HG03095 (cell line): ENCODE results near the gene PLCL1.
"Not testable (repeated sequence)": the region's sequence is repeated elsewhere in the genome, so short reads cannot be mapped to it uniquely, and the experiment has no call there.

Experiments used
- ATAC-seq: cut with Tn5 transposase; IDR thresholded peaks from one replicate; pipeline ENCODE4 v1.9.1; 2021; ENCODE audit warnings: moderate library complexity; ENCODE audit not compliant: unreplicated experiment

Gene PLCL1

DNA sequence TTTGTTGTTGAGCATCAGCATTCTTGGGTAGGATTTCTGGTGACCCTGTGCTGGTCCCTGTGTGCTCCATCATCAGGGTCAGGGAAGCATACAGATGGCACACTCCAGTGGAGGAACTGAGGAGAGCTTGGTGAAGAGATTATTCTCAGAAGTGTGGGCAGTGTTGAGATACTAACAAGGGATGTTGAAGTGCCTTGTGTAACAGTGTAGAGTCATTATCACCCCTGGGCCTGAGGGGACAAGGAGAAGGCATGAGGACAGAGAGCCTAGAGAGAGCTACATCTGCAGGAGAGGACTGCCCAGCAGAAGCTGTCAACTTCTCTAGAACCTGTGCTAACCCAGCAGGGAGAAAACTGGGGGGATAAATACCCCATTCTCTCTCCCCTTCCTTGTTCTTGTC, 189.0 kb downstream of the PLCL1 start:
- no peak for ATAC-seq

DNA sequence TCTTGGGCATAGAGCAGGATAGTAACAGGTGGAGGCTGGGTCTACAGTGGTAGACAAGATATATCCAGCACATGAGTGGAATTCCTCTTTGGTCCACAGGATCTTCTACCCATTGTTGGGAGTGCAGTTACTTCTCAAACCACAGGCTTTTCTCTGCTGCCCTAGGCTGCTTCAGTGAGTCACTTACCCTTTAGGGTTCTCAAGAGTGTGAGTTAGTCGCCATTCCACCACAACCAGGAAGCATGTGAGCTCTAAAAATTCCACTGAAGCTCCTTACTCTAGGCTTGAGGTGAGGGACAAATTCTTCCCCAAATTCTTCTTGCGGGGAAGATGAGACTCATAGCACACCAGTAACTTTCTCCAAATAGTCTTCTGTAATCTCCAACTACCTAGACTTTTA, 189.4 kb downstream of the PLCL1 start:
- no peak for ATAC-seq

DNA sequence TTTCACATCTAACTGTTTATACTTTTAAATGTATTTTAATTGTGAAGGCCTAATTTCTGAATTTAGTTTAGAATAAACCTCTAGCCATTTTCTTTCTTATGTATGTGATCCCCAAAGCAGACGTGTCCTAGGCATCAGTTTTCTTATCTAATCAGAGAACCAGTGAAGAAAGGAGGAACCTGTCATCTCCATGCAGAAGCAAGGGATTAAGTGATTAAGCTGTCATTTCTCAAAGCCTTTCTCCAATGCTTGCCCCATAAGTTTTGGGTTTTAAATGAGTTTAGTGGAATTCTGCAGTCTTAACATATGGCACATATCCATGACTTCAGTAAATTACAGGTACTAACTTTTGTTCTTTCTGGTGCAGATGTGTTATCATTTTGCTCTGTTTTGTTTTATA, 190.4 kb downstream of the PLCL1 start:
- no peak for ATAC-seq

DNA sequence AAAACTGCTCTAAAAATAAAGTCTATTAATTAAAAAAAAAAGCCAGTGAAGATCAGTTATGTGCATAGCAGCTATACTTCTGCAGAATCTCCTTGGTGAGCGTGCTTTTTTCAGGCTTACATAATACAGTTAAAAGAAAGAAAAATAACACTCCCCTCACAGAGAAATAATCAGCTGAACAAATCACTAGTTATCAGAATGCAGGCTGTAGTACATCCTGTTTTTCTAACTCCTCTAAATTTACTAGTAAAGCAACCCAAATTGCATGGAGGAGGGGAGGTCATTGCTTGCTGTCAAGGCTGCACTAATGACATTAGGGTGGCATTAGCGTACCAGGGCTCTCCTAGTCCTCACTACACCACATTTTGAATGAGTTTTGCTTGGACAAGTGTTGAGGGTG, 192.2 kb downstream of the PLCL1 start:
- no peak for ATAC-seq

DNA sequence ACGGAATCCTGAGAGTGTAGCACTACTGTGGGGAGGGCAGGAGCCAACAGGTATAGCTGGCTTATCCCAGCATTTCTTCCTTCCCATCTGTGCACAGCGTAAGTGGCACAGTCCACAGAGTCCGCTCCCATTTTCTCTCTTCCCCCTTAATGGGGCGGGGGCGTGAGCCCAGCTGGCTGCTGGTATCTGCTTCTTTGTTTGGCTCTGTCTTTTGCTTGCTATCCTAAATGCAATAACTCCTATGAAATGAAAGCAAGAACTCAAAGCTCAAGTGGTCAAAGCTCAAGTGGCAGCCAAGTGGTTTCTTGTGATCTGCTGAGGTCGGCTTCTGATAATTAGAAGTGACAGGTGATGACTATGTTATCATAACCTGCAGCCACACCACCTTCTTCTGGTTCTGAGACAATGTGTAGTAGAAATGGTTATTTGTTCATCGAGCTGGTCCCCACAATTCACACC, 192.7 kb downstream of the PLCL1 start:
- ATAC-seq: no peak

DNA sequence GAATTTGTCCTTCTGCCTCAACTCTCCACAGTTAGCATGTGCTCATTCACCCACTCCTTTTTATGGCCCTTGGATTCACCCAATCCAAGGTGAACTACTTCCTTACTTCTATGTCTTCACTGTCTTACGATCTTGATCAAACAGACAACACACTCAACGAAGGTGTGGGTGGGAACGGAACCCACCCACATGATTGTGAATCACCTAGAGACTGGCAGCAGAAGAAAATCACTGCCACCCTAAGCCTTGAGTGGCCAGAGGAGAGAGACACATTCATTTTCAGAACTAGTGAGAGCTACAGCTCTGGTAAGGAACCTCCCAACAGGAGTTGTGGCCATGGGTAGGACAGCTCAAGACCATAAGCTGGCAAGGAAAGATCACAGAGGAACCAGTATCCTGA, 194.3 kb downstream of the PLCL1 start:
- no peak for ATAC-seq

DNA sequence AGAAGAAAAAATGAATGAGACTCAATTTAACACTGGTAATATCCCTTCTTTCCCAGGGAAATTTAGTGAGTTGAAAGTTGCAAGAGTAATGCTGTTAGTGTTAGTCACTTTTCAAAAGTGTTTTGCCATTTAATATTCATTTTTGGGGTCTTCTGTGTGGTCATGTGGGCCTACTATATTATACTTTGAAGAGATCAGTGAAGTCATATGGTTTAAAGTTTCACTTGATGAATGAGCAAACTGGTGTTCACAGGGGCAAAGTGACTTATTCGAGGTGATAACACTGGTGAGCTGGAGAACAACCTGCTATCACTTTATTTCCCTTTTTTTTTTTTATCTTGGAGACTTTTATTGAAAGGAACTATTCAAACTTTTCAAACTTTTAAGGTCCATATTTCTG, 196.0 kb downstream of the PLCL1 start:
- no peak for ATAC-seq

DNA sequence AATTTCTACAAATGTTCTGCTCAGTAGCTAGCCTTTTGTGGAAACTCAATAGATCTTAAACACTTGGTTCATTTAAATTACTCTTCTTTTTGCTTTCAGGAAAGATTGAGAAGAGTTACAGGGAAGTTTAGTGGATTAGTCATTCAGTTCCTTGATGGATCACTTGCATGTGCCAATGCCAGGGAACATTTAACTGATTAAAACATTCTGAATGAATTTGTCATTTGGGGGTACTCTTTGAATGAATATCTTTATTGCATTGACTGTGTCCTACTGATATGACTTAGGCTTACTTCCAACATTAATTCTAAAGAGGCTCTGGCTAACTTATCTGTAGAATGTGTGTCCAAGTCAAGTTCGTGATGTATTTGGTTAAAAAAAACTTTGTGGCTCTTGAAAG, 199.8 kb downstream of the PLCL1 start:
- no peak for ATAC-seq

DNA sequence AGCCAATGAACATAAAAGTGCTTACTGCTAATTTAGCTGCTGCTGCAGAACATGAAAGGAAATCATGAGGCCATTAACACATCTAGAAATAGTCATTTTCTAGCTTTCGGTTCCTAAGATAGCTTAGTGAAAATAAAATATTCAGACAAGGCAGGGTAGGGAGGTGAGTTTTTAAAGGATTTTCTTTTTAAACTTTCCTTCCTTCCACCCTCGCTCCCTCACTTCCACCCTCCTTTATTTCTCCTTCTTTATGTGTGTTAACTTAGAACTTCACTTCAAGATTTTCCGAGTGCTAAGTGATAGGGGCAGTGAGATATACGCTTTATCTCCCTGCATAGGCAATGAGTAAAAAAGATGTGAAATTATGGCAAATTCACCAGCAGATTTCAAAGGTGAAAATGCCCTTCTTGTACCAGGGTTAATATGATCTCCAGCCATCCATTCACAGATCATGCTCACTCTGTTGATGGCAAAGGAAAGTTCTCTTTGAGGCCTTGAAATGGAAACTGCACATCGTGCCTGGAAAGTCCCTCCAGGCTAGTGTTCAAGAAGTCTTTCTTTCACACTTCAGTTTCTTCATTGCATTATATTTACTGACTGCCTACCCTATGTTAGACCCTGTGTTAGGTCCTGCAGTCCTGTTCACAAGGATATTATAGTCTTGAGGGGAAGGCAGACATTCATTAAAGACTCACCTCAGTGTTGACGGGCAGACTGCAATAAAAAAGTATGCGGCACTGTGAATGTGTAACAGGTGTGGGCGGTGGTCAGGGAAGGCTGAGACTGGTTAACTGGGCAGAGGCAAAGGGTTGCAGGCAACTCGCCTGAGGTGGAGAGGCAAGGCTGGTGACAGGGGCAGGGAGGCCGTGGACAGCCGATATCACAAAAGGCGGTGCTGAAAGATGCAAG, 200.8 kb downstream of the PLCL1 start:
- ATAC-seq: peak; percentile 85

DNA sequence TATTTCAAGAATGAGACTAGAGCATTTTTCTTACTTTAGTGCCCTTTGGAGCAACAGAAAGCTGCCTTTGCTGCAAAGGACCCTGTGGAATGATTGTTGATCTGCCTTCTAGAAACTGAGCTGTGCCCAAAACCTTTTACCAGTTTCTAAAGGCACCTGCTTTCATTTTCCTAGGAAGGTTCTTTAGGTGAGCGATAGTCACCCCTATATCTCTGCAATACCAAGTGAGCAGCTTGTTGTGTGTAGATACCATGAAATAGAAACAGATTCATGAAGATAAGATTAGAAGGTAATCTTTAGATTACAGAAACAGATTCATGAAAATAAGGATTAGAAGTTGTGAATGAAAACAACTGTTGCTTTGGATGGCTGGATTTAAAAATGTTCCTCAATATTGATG, 202.3 kb downstream of the PLCL1 start:
- no peak for ATAC-seq

DNA sequence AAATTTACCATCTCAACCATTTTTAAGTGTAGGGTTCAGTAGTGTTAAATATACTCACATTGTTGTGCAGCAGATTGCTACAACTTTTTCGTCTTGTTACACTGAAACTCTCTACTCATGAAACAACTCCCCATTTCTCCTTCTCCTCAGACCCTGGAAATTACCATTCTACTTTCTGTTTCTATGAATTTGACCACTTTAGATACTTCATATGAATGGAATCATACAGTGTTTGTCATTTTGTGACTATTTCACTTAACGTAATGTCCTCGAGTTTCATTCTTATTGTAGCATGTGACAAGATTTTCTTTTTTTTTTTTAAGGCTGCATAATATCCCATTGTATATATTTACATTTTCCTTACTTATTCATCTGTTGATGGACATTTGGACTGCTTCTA, 203.8 kb downstream of the PLCL1 start:
- no peak for ATAC-seq

DNA sequence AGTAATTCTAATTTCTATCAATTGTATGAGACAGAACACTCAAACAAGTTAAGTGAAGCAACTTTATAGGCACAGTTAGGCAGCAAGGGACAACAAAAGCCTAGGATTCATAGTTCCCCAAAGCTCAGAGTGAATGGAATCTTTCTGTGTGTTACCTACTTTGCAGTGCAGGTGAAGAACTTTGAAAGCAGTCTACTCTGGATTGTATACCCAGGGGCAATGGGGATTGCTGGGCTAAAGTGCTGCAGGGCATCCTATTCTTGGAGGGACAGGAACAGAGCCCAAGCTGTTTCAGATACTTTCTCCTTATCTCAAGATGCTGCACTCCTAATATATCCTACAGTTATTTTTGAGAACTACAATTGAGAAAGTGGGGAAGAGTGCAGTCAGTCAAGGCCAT, 207.6 kb downstream of the PLCL1 start:
- ATAC-seq: no peak

DNA sequence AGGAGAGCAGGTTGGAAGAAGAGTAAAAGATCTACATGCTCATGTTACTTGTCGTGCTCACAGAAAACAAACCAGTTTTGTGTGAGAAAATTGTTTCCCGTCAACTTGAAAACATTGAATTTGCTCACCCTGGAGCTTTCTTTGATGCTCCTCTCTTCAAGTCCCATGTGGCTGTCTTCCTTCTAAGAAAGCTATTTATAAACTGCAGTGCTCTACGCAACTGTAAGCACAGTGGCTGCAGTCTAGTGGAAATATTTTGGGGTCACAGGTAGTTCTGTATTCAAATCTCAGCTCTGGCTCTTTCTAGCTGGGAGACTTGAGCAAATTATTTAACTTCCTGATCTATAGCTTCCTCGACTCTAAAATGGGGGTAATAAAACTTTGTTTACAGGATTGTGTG, 211.8 kb downstream of the PLCL1 start:
- no peak for ATAC-seq

DNA sequence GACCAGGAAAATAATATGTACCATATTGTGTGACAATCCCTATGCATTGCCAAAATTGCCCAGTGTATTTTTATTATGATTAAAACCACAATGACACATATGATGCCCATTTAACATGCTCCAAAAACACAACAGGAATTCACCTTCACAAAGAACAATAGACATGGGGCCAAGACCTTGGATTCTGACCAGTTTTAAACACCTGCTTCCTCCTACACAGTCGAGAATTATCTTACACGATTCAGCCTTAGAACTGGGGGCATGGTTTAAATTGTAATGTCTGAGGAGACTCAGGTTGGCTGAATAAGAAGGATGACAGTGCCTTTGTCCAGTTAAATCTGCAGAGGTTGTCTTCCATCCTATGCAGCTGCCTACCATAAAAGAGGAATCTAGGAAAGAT, 212.7 kb downstream of the PLCL1 start:
- no peak for ATAC-seq

DNA sequence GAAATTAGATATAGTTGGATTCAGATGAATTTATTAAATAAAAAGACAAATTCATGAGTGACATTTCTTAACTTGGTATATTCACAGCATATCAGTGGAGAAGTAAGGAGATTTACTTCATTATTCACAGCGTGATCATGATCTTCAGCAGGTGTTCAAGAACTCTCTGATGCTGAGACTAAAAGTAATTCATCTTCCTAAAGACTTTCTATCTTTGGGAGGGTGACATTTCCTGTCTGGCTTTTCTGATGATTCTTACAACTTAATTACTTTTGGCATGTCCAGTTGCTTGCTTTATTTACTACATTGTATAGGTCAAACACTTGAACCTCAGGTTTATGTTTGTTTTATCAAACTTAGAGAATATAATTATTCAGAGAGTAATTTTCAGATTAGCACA, 224.6 kb downstream of the PLCL1 start:
- ATAC-seq: no peak

DNA sequence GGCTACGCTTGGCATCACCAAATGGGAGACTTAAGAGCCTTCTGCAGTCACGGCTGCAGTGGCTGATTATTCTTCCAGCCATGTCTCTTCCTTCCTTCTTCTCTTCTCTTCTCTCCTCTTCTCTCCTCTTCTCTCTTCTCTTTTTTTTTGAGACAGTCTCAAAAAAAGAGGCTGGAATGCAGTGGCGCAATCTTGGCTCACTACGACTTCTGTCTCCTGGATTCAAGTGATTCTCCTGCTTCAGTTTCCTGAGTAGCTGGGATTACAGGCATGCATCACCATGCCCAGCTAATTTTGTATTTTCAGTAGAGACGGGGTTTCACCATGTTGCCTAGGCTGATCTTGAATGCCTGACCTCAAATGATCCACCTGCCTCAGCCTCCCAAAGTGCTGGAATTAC, 225.2 kb downstream of the PLCL1 start:
- ATAC-seq: not testable (repeated sequence)

DNA sequence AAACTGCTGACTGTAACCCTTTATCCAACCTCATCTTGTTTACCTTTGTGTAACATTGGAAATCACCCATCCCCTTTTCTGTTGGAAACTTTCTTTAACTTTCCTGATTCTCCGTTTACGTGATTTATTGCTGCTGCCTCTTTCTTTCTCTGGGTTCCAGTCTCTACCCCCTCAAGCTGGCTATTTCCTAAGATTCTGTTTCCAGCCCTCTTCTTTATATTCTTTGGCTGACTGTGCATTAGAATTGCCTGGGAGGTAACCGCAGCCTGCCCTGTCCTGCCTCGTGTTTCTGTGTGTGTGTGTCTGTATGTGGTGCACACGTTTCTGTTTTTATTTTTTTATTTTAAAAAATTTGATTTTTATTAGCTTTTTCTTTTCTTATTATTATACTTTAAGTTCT, 229.2 kb downstream of the PLCL1 start:
- ATAC-seq: no peak

DNA sequence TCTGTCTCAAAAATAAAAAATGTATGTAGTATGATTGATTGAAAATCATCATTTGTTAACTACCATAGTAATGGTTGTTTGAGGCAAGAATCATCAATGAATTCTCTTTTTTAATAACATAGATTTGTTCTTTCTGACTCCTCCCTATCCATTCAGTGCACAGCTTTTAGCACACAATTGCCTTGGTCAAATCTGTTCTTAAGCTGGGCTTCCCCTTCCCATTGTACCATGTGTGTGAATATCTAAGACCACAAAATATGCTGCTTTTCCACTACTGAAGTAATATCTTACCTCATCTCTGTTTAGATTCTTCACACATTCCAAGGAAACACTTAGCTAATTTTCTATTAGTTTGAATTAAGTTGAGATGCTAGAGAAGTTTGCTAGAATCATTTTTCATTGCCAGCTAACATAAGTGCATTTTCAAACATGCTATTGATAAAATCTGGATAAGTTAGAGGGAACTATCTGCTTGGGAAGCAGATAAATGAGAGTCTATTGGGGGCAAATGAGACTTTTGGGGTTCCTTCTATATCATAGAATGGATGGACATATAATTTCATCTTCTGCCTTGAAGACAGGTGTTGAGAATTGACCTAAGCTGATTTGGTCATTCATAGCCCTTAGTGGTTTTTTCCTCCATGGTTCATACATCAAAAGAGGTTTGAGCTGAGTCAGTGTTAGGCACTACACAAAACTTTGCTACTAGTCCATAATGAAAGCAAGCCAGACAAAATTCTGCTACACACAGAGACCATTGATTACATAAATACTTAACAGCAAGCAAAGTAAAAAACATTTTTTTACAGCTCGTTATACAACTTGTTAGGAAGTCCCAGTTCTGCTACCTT, 231.9 kb downstream of the PLCL1 start:
- peak; percentile 82 for ATAC-seq

DNA sequence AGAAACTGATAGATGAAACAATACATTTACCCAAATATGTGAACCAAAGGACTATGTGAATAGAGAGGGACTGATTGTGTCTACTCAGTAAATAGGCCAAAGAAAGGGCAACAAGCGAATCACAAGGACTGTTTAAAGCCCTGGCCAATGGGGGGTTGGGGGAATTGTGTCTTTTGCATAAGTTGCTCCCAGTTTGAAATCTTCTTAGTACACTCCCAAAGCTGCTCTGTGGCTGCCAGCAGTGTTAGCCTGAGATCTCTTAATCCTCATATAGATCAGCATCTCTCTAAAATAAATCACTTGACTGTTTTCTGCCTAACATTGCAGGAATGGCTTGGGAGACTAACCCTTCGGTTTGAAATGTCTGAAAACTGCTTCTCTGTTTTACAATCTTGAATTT, 236.4 kb downstream of the PLCL1 start:
- ATAC-seq: no peak

DNA sequence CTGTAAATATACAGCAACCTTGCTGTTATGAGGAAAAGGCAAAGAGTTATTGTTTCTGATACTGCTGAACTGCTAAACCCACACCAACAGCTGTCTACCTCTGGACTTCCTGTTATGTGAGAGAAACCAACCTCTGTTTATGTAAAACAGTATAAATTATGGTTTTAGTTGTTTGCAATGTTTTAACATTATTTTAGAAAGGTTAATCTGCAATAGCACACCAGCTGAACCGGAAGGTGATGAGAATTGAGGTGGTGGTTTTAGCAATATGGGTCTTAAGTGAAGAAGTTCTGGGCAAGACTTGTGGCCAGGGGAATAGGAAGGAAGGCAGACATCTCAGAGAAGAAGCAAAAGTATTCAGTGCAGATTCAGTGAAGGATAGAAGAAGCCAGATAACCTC, 237.8 kb downstream of the PLCL1 start:
- ATAC-seq: no peak

DNA sequence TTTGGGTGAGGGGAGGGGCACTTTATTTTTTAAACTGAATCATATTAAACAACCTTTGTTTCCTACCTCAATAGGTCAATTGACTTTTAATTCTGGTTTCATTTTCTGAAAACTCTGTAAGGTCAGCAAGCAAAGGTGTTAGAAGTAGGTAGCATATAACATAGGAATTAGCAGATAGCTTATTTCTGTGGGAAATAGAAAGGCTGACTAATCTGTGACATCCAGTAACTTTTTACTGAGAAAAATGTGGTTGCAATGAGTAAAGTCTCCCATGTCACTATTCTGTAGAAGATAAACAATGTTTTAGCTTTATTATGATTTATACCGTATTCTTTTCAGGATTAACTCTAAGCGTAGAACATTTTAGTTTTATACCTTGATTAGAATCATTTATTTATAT, 240.4 kb downstream of the PLCL1 start:
- ATAC-seq: no peak

DNA sequence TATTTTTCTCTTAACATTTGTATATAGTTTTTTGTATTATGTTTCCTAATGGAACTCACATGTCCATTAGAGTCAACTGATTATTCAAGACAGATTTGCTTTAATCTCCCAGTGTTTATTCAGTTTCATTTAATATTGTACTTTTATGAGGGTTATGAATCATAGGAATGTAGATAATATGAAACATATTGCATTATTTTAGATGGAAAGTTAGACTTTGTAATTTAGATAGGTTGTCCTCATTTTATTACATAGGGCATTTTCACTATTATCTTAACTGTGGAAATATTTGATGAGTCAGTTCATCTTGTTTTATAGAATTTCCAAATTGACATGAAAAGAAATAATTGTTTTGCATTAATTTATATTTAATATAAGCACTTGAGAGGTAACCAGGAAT, 240.8 kb downstream of the PLCL1 start:
- ATAC-seq: no peak
